ENCODE measurements around the gene ST6GALNAC5. TPM values are rescaled to one million over a fixed set of nuclear protein-coding genes. Genes with fewer than 3 reads are reported as not detected.

The ST6GALNAC5 gene
- total and polyA plus RNA-seq, 2 experiments from 2014 or later = 5.1 to 12.2 TPM

GRCh38 chr1:77061162-77061561, 193.9 kb downstream of the ST6GALNAC5 start:
- H3K9me3 ChIP-seq (ENCODE audit: low read depth) = no peaks in the 10 kb centered on the region
- 64 to 68% methylated on average over 3 of the region's 3 CpGs for WGBS, 2 experiments (ENCODE audit: low coverage in 1 of 2, low lambda C conversion rate in 2 of 2, missing lambda C conversion rate in 2 of 2)
- no peak for DNase-seq
- H3K4me3 ChIP-seq = no peak overlapping the region
- TF ChIP-seq EZH2 (IDR thresholded peaks at IDR 0.05; ENCODE audit: insufficient read depth, poor library complexity, severe bottlenecking) (no peak), EZH2phosphoT487 (IDR thresholded peaks at IDR 0.05; ENCODE audit: insufficient read depth, low read depth) (no peak)
- no peaks in the 10 kb centered on the region for H3K4me1 ChIP-seq (ENCODE audit: insufficient read depth)
- H3F3A ChIP-seq (ENCODE audit: insufficient read depth) = no peaks in the 10 kb centered on the region
- H4K20me1 ChIP-seq (ENCODE audit: insufficient read depth) = no peaks in the 10 kb centered on the region
- no peaks in the 10 kb centered on the region for H3K79me2 ChIP-seq (ENCODE audit: insufficient read depth)
- no peaks in the 10 kb centered on the region for H3K36me3 ChIP-seq (ENCODE audit: low read depth)
- in situ Hi-C loops (cut with MboI) = no loop called here
- H3K9ac ChIP-seq = no peak overlapping the region
- H3K27ac ChIP-seq = no peak overlapping the region
- no peaks in the 10 kb centered on the region for H3K9me2 ChIP-seq (ENCODE audit: insufficient read depth)
- no peak overlapping the region for H2AFZ ChIP-seq
- H3K27me3 ChIP-seq (replicated peaks; ENCODE audit: insufficient read depth) = no peaks in the 10 kb centered on the region
- H3K4me2 ChIP-seq (ENCODE audit: unreplicated experiment) = no peak overlapping the region

GRCh38 chr1:77063118-77063517, 195.8 kb downstream of the ST6GALNAC5 start:
- no peak overlapping the region for H3K27ac ChIP-seq
- H3K79me2 ChIP-seq (ENCODE audit: insufficient read depth) = no peaks in the 10 kb centered on the region
- in situ Hi-C loops (cut with MboI) = no loop called here
- no peaks in the 10 kb centered on the region for H3K9me2 ChIP-seq (ENCODE audit: insufficient read depth)
- H3K4me1 ChIP-seq (ENCODE audit: insufficient read depth) = no peaks in the 10 kb centered on the region
- no peaks in the 10 kb centered on the region for H3K27me3 ChIP-seq (replicated peaks; ENCODE audit: insufficient read depth)
- H3K36me3 ChIP-seq (ENCODE audit: low read depth) = no peaks in the 10 kb centered on the region
- H2AFZ ChIP-seq = no peak overlapping the region
- DNase-seq = peak; percentile 16
- TF ChIP-seq EZH2 (IDR thresholded peaks at IDR 0.05; ENCODE audit: insufficient read depth, poor library complexity, severe bottlenecking) (no peak), EZH2phosphoT487 (IDR thresholded peaks at IDR 0.05; ENCODE audit: insufficient read depth, low read depth) (no peak)
- H3K4me2 ChIP-seq (ENCODE audit: unreplicated experiment) = no peak overlapping the region
- 57 to 61% methylated on average over 4 of the region's 4 CpGs for WGBS, 2 experiments (ENCODE audit: low coverage in 1 of 2, low lambda C conversion rate in 2 of 2, missing lambda C conversion rate in 2 of 2)
- H3K4me3 ChIP-seq = no peak overlapping the region
- no peaks in the 10 kb centered on the region for H4K20me1 ChIP-seq (ENCODE audit: insufficient read depth)
- no peaks in the 10 kb centered on the region for H3F3A ChIP-seq (ENCODE audit: insufficient read depth)
- no peak overlapping the region for H3K9ac ChIP-seq
- H3K9me3 ChIP-seq (ENCODE audit: low read depth) = no peaks in the 10 kb centered on the region

GRCh38 chr1:77064246-77064645, 197.0 kb downstream of the ST6GALNAC5 start:
- Histone ChIP-seq H3K79me2 (ENCODE audit: insufficient read depth) (no peaks in the 10 kb centered on the region), H2AFZ (no peak overlapping the region), H3K27me3 (replicated peaks; ENCODE audit: insufficient read depth) (no peaks in the 10 kb centered on the region), H3K4me3 (no peak overlapping the region), H3K4me1 (ENCODE audit: insufficient read depth) (no peaks in the 10 kb centered on the region), H3F3A (ENCODE audit: insufficient read depth) (no peaks in the 10 kb centered on the region), H3K36me3 (ENCODE audit: low read depth) (no peaks in the 10 kb centered on the region), H3K4me2 (ENCODE audit: unreplicated experiment) (no peak overlapping the region), H3K9ac (no peak overlapping the region), H3K27ac (no peak overlapping the region), H4K20me1 (ENCODE audit: insufficient read depth) (no peaks in the 10 kb centered on the region), H3K9me3 (ENCODE audit: low read depth) (no peaks in the 10 kb centered on the region), H3K9me2 (ENCODE audit: insufficient read depth) (no peaks in the 10 kb centered on the region)
- 59 to 72% methylated on average over 2 of the region's 2 CpGs for WGBS, 2 experiments (ENCODE audit: low coverage in 1 of 2, low lambda C conversion rate in 2 of 2, missing lambda C conversion rate in 2 of 2)
- in situ Hi-C loops (cut with MboI) = no loop called here
- no peak for DNase-seq
- TF ChIP-seq EZH2 (IDR thresholded peaks at IDR 0.05; ENCODE audit: insufficient read depth, poor library complexity, severe bottlenecking) (no peak), EZH2phosphoT487 (IDR thresholded peaks at IDR 0.05; ENCODE audit: insufficient read depth, low read depth) (no peak)

- in situ Hi-C loops (cut with MboI) = no loop called here
- Histone ChIP-seq H3K4me3 (no peak overlapping the region), H3K27me3 (replicated peaks; ENCODE audit: insufficient read depth) (no peaks in the 10 kb centered on the region), H3K9me2 (ENCODE audit: insufficient read depth) (no peaks in the 10 kb centered on the region), H2AFZ (no peak overlapping the region), H3K36me3 (ENCODE audit: low read depth) (no peaks in the 10 kb centered on the region), H3K79me2 (ENCODE audit: insufficient read depth) (no peaks in the 10 kb centered on the region), H4K20me1 (ENCODE audit: insufficient read depth) (no peaks in the 10 kb centered on the region), H3K9ac (no peak overlapping the region), H3K9me3 (ENCODE audit: low read depth) (no peaks in the 10 kb centered on the region), H3F3A (ENCODE audit: insufficient read depth) (no peaks in the 10 kb centered on the region), H3K4me2 (ENCODE audit: unreplicated experiment) (no peak overlapping the region), H3K27ac (no peak overlapping the region), H3K4me1 (ENCODE audit: insufficient read depth) (no peaks in the 10 kb centered on the region)
- WGBS, 2 experiments (ENCODE audit: low coverage in 1 of 2, low lambda C conversion rate in 2 of 2, missing lambda C conversion rate in 2 of 2) = 51 to 67% methylated on average over 7 of the region's 7 CpGs
- no peak for TF ChIP-seq EZH2phosphoT487 (IDR thresholded peaks at IDR 0.05; ENCODE audit: insufficient read depth, low read depth)
- TF ChIP-seq EZH2 (IDR thresholded peaks at IDR 0.05; ENCODE audit: insufficient read depth, poor library complexity, severe bottlenecking) = no peak
- DNase-seq = no peak
Measured at GRCh38 chr1:77065693-77066342, 198.5 kb downstream of the ST6GALNAC5 start.
